C4-2B (cell line): ENCODE results near the gene OVOL3.

Source experiments
- H3K27ac ChIP-seq: fragments of 450-650 bp; 2 replicates; pipeline ENCODE4 v1.5.1; 2017
- CTCF ChIP-seq: fragments of 450-650 bp; conservative IDR thresholded peaks from 2 replicates; pipeline ENCODE4 v1.5.1; 2017; ENCODE audit warnings: mild to moderate bottlenecking
- ZFX ChIP-seq: fragments of 450-650 bp; IDR thresholded peaks from 2 replicates; pipeline ENCODE4 v1.6.1; 2017

The OVOL3 gene

GRCh38 chr19:36144624-36145023 is 33.7 kb downstream of the OVOL3 start:
- TF ChIP-seq ZFX: no peak
- no peak for TF ChIP-seq CTCF
- no peak overlapping the region for H3K27ac ChIP-seq

- no peak overlapping the region for H3K27ac ChIP-seq
- no peak for TF ChIP-seq ZFX
- no peak for TF ChIP-seq CTCF
Measured at GRCh38 chr19:36149673-36150406, 38.9 kb downstream of the OVOL3 start.

GRCh38 chr19:36150586-36150985 is 39.6 kb downstream of the OVOL3 start:
- TF ChIP-seq ZFX (no peak), CTCF (no peak)
- no peak overlapping the region for H3K27ac ChIP-seq

GRCh38 chr19:36151144-36152018 is 40.4 kb downstream of the OVOL3 start:
- TF ChIP-seq CTCF (no peak), ZFX (no peak)
- H3K27ac ChIP-seq: no peak overlapping the region

- H3K27ac ChIP-seq: no peak overlapping the region
- no peak for TF ChIP-seq ZFX
- TF ChIP-seq CTCF: no peak
Measured at GRCh38 chr19:36152019-36152351, 41.0 kb downstream of the OVOL3 start.

- TF ChIP-seq ZFX: no peak
- H3K27ac ChIP-seq: no peak within 1 kb of the TSS
Measured at GRCh38 chr19:36152352-36153091, 41.6 kb downstream of the OVOL3 start, which contains the start of gene COX7A1. Gene COX7A1, minus strand, starts transcription at chr19:36152447. Its CDS starts 40 bp downstream, at chr19:36152407.

- H3K27ac ChIP-seq: no peak overlapping the region
- TF ChIP-seq ZFX (no peak), CTCF (no peak)
Measured at GRCh38 chr19:36153126-36153525, 42.2 kb downstream of the OVOL3 start.
